Neural cell (in vitro differentiated cells): Measurements from ENCODE around the gene NHSL1. TPM values are rescaled to one million over a fixed set of nuclear protein-coding genes. Genes with fewer than 3 reads are reported as not detected.
A peak's percentile ranks its signal among the peaks of the same experiment; 100 is the strongest.

ENCODE experiments used
- H2AFZ ChIP-seq: fragments of 200-600, 300-800 bp; sonication (generic), shearing (Covaris generic); 2 replicates; pipeline ENCODE4 v1.6.0; 2014; ENCODE audit warnings: low read depth, mild to moderate bottlenecking, antibody characterized with exemption, low read length, moderate library complexity
- H3F3A ChIP-seq: fragments of 200-600 bp; shearing (Covaris generic); 2 replicates; pipeline ENCODE4 v1.6.1; 2016; ENCODE audit warnings: mild to moderate bottlenecking, moderate library complexity, mixed read lengths, antibody characterized with exemption, low read length; ENCODE audit not compliant: insufficient read depth, poor library complexity, severe bottlenecking
- H3K27ac ChIP-seq: fragments of 200-600, 300-800 bp; sonication (generic), shearing (Covaris generic); 2 replicates; pipeline ENCODE4 v1.5.1; 2014; ENCODE audit warnings: mild to moderate bottlenecking, low read length, moderate library complexity
- H3K27me3 ChIP-seq: fragments of 300-800, 200-600 bp; sonication (generic), shearing (Covaris generic); 2 replicates; pipeline ENCODE4 v1.6.0; 2014; ENCODE audit warnings: mild to moderate bottlenecking, low read depth, low read length, moderate library complexity; ENCODE audit not compliant: insufficient read depth
- H3K36me3 ChIP-seq: fragments of 300-800, 200-600 bp; sonication (generic), shearing (Covaris generic); 2 replicates; pipeline ENCODE4 v1.5.1; 2014; ENCODE audit warnings: mild to moderate bottlenecking, antibody characterized with exemption, low read length, moderate library complexity; ENCODE audit not compliant: insufficient read depth
- H3K4me2 ChIP-seq: fragments of 300-800, 200-600 bp; sonication (generic), shearing (Covaris generic); 2 replicates; pipeline ENCODE4 v1.6.0; 2014; ENCODE audit warnings: mild to moderate bottlenecking, low read length
- H3K4me3 ChIP-seq: fragments of 300-800, 200-600 bp; sonication (generic), shearing (Covaris generic); 2 replicates; pipeline ENCODE4 v1.5.1; 2014; ENCODE audit warnings: mild to moderate bottlenecking, low read length, moderate library complexity
- H3K79me2 ChIP-seq: fragments of 200-600 bp; shearing (Covaris generic); replicated peaks from 2 replicates; pipeline ENCODE4 v1.6.0; 2014; ENCODE audit warnings: mild to moderate bottlenecking, low read length, moderate library complexity; ENCODE audit not compliant: insufficient read depth
- H3K9ac ChIP-seq: fragments of 300-800, 200-600 bp; sonication (generic), shearing (Covaris generic); 2 replicates; pipeline ENCODE4 v1.6.1; 2016; ENCODE audit warnings: mild to moderate bottlenecking, low read length, mixed read lengths
- H3K9me2 ChIP-seq: fragments of 200-600 bp; shearing (Covaris generic); 2 replicates; pipeline ENCODE4 v1.6.1; 2016; ENCODE audit warnings: mild to moderate bottlenecking, low read length, mixed read lengths; ENCODE audit not compliant: insufficient read depth
- H3K9me3 ChIP-seq: fragments of 200-600, 300-800 bp; sonication (generic), shearing (Covaris generic); 2 replicates; pipeline ENCODE4 v1.6.1; 2016; ENCODE audit warnings: mild to moderate bottlenecking, mixed run types, low read length, moderate library complexity, mixed read lengths
- H4K20me1 ChIP-seq: fragments of 200-600 bp; shearing (Covaris generic); 2 replicates; pipeline ENCODE4 v1.6.1; 2016; ENCODE audit warnings: mild to moderate bottlenecking, mixed run types; ENCODE audit not compliant: insufficient read depth
- EP300 ChIP-seq: fragments of 450-650 bp; conservative IDR thresholded peaks from 2 replicates; pipeline ENCODE4 v1.6.1; 2014; ENCODE audit warnings: antibody characterized with exemption, mild to moderate bottlenecking, moderate library complexity; ENCODE audit not compliant: poor library complexity, severe bottlenecking
- EZH2 ChIP-seq: fragments of 200-600, 300-800 bp; shearing (Covaris generic), sonication (generic); IDR thresholded peaks from 2 replicates; pipeline ENCODE4 v1.6.1; 2014; ENCODE audit warnings: antibody characterized with exemption, low read length, borderline replicate concordance, mild to moderate bottlenecking; ENCODE audit not compliant: insufficient read depth, poor library complexity, severe bottlenecking
- MXI1 ChIP-seq: fragments of 450-650 bp; conservative IDR thresholded peaks from 2 replicates; pipeline ENCODE4 v1.6.1; 2014; ENCODE audit warnings: antibody characterized with exemption, mild to moderate bottlenecking; ENCODE audit not compliant: poor library complexity, severe bottlenecking
- POLR2AphosphoS5 ChIP-seq: IDR thresholded peaks from 2 replicates; pipeline ENCODE4 v1.6.1; 2012
- RAD21 ChIP-seq: fragments of 450-650 bp; conservative IDR thresholded peaks from 2 replicates; pipeline ENCODE4 v1.6.1; 2014; ENCODE audit warnings: antibody characterized with exemption, mild to moderate bottlenecking, moderate library complexity
- SMC3 ChIP-seq: fragments of 450-650 bp; conservative IDR thresholded peaks from 2 replicates; pipeline ENCODE4 v1.6.1; 2014; ENCODE audit warnings: antibody characterized with exemption, mild to moderate bottlenecking, moderate library complexity; ENCODE audit not compliant: poor library complexity
- TAF1 ChIP-seq: IDR thresholded peaks from 2 replicates; pipeline ENCODE4 v1.6.1; 2012; ENCODE audit warnings: low read depth
- polyA plus RNA-seq: library from polyadenylated mRNA; depleted of rRNA; stranded (reverse); fragments of >200 nt; gene quantifications from 2 replicates; pipeline ENCODE4 v1.2.3, GENCODE V29; 2014
- TF ChIP-seq, protein P1 (sequence below): fragments of 450-650 bp; IDR thresholded peaks from 2 replicates; pipeline ENCODE4 v1.5.1; 2014; ENCODE audit warnings: antibody characterized with exemption, mild to moderate bottlenecking, moderate library complexity; ENCODE audit not compliant: poor library complexity, severe bottlenecking
- TF ChIP-seq, protein P2 (sequence below): IDR thresholded peaks from 2 replicates; pipeline ENCODE4 v1.6.1; 2012; ENCODE audit warnings: borderline replicate concordance

The NHSL1 gene
- polyA plus RNA-seq, 1 donor from 2014 or later: 2.4 TPM

DNA sequence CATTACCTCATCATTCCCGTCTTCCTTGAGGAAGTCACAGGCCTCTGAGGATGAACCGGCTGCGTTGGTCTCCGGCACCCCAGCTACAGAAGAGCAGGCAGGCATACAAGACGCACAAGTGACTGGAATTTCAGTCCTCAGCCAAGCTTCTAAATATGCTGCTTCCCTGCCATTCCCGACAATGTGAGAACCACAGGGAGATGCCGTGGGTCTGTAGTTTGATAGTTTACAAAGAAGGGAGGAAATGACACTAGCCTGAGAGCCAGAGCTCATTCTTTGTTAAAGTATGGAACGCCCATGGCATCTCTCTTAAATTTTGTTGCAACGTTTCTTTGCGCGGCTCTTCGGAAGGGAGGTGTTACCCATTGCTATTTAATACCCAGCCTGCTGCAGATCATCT, 69.5 kb downstream of the NHSL1 start:
- no peak overlapping the region for H3K4me2 ChIP-seq
- H4K20me1 ChIP-seq: no peaks in the 10 kb centered on the region
- no peak overlapping the region for H3K9ac ChIP-seq
- H3F3A ChIP-seq: no peaks in the 10 kb centered on the region
- H3K79me2 ChIP-seq: no peaks in the 10 kb centered on the region
- H3K4me3 ChIP-seq: no peak overlapping the region
- H3K36me3 ChIP-seq: peaks cover 5% of the 10 kb centered on the region
- H3K9me3 ChIP-seq: no peaks in the 10 kb centered on the region
- TF ChIP-seq, protein P1, sequence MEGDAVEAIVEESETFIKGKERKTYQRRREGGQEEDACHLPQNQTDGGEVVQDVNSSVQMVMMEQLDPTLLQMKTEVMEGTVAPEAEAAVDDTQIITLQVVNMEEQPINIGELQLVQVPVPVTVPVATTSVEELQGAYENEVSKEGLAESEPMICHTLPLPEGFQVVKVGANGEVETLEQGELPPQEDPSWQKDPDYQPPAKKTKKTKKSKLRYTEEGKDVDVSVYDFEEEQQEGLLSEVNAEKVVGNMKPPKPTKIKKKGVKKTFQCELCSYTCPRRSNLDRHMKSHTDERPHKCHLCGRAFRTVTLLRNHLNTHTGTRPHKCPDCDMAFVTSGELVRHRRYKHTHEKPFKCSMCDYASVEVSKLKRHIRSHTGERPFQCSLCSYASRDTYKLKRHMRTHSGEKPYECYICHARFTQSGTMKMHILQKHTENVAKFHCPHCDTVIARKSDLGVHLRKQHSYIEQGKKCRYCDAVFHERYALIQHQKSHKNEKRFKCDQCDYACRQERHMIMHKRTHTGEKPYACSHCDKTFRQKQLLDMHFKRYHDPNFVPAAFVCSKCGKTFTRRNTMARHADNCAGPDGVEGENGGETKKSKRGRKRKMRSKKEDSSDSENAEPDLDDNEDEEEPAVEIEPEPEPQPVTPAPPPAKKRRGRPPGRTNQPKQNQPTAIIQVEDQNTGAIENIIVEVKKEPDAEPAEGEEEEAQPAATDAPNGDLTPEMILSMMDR: no peak
- TF ChIP-seq, protein P2, sequence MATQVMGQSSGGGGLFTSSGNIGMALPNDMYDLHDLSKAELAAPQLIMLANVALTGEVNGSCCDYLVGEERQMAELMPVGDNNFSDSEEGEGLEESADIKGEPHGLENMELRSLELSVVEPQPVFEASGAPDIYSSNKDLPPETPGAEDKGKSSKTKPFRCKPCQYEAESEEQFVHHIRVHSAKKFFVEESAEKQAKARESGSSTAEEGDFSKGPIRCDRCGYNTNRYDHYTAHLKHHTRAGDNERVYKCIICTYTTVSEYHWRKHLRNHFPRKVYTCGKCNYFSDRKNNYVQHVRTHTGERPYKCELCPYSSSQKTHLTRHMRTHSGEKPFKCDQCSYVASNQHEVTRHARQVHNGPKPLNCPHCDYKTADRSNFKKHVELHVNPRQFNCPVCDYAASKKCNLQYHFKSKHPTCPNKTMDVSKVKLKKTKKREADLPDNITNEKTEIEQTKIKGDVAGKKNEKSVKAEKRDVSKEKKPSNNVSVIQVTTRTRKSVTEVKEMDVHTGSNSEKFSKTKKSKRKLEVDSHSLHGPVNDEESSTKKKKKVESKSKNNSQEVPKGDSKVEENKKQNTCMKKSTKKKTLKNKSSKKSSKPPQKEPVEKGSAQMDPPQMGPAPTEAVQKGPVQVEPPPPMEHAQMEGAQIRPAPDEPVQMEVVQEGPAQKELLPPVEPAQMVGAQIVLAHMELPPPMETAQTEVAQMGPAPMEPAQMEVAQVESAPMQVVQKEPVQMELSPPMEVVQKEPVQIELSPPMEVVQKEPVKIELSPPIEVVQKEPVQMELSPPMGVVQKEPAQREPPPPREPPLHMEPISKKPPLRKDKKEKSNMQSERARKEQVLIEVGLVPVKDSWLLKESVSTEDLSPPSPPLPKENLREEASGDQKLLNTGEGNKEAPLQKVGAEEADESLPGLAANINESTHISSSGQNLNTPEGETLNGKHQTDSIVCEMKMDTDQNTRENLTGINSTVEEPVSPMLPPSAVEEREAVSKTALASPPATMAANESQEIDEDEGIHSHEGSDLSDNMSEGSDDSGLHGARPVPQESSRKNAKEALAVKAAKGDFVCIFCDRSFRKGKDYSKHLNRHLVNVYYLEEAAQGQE: no peak
- no peak for TF ChIP-seq POLR2AphosphoS5
- TF ChIP-seq SMC3: no peak
- TF ChIP-seq TAF1: no peak
- no peak for TF ChIP-seq MXI1
- TF ChIP-seq EP300: no peak
- no peak for TF ChIP-seq RAD21
- no peak for TF ChIP-seq EZH2
- H3K27ac ChIP-seq: no peak overlapping the region
- H3K9me2 ChIP-seq: no peaks in the 10 kb centered on the region
- no peaks in the 10 kb centered on the region for H3K27me3 ChIP-seq
- H2AFZ ChIP-seq: no peak overlapping the region

DNA sequence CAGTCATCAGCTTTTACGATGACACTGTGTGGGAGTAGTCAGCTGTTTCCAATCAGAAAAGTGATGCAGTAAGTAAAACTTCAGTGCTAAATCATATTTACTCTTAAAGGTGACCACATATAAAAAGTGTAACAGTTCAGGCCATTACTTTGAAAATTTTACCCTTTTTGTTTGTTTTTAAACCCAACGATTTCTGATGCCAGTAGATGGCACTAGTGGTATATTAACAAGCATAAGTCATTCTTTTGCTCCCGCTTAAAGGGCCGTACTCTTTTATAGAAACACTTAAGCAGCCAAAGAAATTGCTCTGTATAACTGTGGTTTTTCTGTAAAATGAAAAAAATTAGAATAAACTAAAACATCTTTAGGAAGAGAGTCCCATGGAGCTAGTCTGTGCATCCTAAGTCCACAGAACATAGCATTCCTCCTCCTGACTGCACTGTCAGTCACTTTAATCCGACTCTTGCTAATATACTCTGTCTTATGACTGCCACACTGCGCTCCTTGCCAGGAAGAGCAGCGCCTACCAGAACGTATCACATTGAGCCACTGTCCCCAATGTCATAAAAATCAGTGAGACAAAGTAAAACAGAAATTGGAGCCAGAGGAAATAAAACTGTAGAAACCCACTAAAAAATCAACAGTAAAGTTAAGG, 70.2 kb downstream of the NHSL1 start:
- Histone ChIP-seq H3K27ac (no peak overlapping the region), H3K4me2 (no peak overlapping the region), H4K20me1 (no peaks in the 10 kb centered on the region), H3K36me3 (peaks cover 5% of the 10 kb centered on the region), H3K79me2 (no peaks in the 10 kb centered on the region), H2AFZ (no peak overlapping the region), H3K9me2 (no peaks in the 10 kb centered on the region), H3K9ac (no peak overlapping the region), H3K27me3 (no peaks in the 10 kb centered on the region), H3K9me3 (no peaks in the 10 kb centered on the region), H3K4me3 (no peak overlapping the region), H3F3A (no peaks in the 10 kb centered on the region)
- TF ChIP-seq MXI1: no peak
- TF ChIP-seq SMC3: peak; percentile 94
- TF ChIP-seq EZH2: no peak
- TF ChIP-seq, protein P2: no peak
- TF ChIP-seq RAD21: peak; percentile 92
- TF ChIP-seq, protein P1: peak; percentile 92
- TF ChIP-seq POLR2AphosphoS5: no peak
- no peak for TF ChIP-seq EP300
- TF ChIP-seq TAF1: no peak
